Measurements from ENCODE around the gene TAAR6. TPM values are rescaled to one million over a fixed set of nuclear protein-coding genes. Genes with fewer than 3 reads are reported as not detected.

TAAR6 gene
- total RNA-seq, 1 experiment from 2014 or later, result not detected

- intact Hi-C loops (cut with micrococcal nuclease; ENCODE audit: unreplicated experiment), result no loop called here
- Histone ChIP-seq H3K9me3 (ENCODE audit: low read depth, low read length, poor library complexity, severe bottlenecking) (no peaks in the 10 kb centered on the region), H3K27me3 (replicated peaks; ENCODE audit: insufficient read depth, low read depth, low read length, poor library complexity) (peaks cover 41% of the 10 kb centered on the region), H3K4me3 (ENCODE audit: low read depth, low read length, poor library complexity, severe bottlenecking) (no peak overlapping the region), H3K27ac (ENCODE audit: low read depth, low read length, poor library complexity, severe bottlenecking) (no peak overlapping the region), H3K4me1 (ENCODE audit: insufficient read depth, low read length, poor library complexity, severe bottlenecking) (no peaks in the 10 kb centered on the region), H3K36me3 (ENCODE audit: insufficient read depth, low read length, poor library complexity, severe bottlenecking) (no peaks in the 10 kb centered on the region)
- ChIA-PET POLR2A (ENCODE audit: low non-redundant PET) (no interaction called here), CTCF (no interaction called here)
- no peak for DNase-seq (ENCODE audit: low spot score)
- TF ChIP-seq EZH2 (IDR thresholded peaks at IDR 0.05; ENCODE audit: borderline replicate concordance, low read depth, low read length, poor library complexity, severe bottlenecking) (no peak), CTCF (conservative IDR thresholded peaks at IDR 0.05; ENCODE audit: low read depth, low read length) (no peak)
- no TSS peak for BruUV-seq (replicated peaks)
These were observed 20.2 kb downstream of the TAAR6 start for GRCh38 chr6:132590362-132590761.

- no peak overlapping the region for H3K4me3 ChIP-seq (ENCODE audit: low read depth, low read length, poor library complexity, severe bottlenecking)
- BruUV-seq (replicated peaks), result no TSS peak
- ChIA-PET POLR2A (ENCODE audit: low non-redundant PET) (no interaction called here), CTCF (no interaction called here)
- H3K4me1 ChIP-seq (ENCODE audit: insufficient read depth, low read length, poor library complexity, severe bottlenecking), result no peaks in the 10 kb centered on the region
- no peak overlapping the region for H3K27ac ChIP-seq (ENCODE audit: low read depth, low read length, poor library complexity, severe bottlenecking)
- TF ChIP-seq CTCF (conservative IDR thresholded peaks at IDR 0.05; ENCODE audit: low read depth, low read length) (no peak), EZH2 (IDR thresholded peaks at IDR 0.05; ENCODE audit: borderline replicate concordance, low read depth, low read length, poor library complexity, severe bottlenecking) (no peak)
- intact Hi-C loops (cut with micrococcal nuclease; ENCODE audit: unreplicated experiment), result no loop called here
- peaks cover 53% of the 10 kb centered on the region for H3K27me3 ChIP-seq (replicated peaks; ENCODE audit: insufficient read depth, low read depth, low read length, poor library complexity)
- DNase-seq (ENCODE audit: low spot score), result no peak
- no peaks in the 10 kb centered on the region for H3K9me3 ChIP-seq (ENCODE audit: low read depth, low read length, poor library complexity, severe bottlenecking)
- H3K36me3 ChIP-seq (ENCODE audit: insufficient read depth, low read length, poor library complexity, severe bottlenecking), result no peaks in the 10 kb centered on the region
These were observed 22.7 kb downstream of the TAAR6 start for GRCh38 chr6:132592855-132593254.

DNA sequence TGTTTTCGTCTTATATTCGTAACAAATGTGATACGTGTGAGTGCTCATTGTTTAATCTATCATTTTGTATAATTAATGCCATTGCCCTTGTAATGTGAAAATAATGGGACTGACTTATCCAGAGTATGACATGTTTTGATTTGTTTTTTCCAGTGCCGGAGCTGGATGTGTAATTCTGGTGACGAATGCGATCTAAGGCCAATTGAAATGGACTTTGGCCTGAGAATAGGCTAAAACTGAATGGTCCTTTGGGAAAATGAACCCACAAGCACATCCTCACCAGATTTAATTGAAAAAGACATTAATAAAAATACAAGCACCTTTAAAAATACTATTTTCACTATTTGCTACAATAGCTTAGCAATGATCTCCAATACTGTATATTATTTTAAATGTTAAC lies 26.1 kb downstream of the TAAR6 start:
- TF ChIP-seq EZH2 (IDR thresholded peaks at IDR 0.05; ENCODE audit: borderline replicate concordance, low read depth, low read length, poor library complexity, severe bottlenecking), result no peak
- no peak for TF ChIP-seq CTCF (conservative IDR thresholded peaks at IDR 0.05; ENCODE audit: low read depth, low read length)
- BruUV-seq (replicated peaks), result no TSS peak
- Histone ChIP-seq H3K27me3 (replicated peaks; ENCODE audit: insufficient read depth, low read depth, low read length, poor library complexity) (peaks cover 57% of the 10 kb centered on the region), H3K36me3 (ENCODE audit: insufficient read depth, low read length, poor library complexity, severe bottlenecking) (no peaks in the 10 kb centered on the region), H3K9me3 (ENCODE audit: low read depth, low read length, poor library complexity, severe bottlenecking) (no peaks in the 10 kb centered on the region), H3K4me1 (ENCODE audit: insufficient read depth, low read length, poor library complexity, severe bottlenecking) (no peaks in the 10 kb centered on the region), H3K4me3 (ENCODE audit: low read depth, low read length, poor library complexity, severe bottlenecking) (no peak overlapping the region), H3K27ac (ENCODE audit: low read depth, low read length, poor library complexity, severe bottlenecking) (no peak overlapping the region)
- no peak for DNase-seq (ENCODE audit: low spot score)
- intact Hi-C loops (cut with micrococcal nuclease; ENCODE audit: unreplicated experiment), result no loop called here
- CTCF ChIA-PET, result no interaction called here
- POLR2A ChIA-PET (ENCODE audit: low non-redundant PET), result no interaction called here

Measured in A673 (cell line).